Bronchial smooth muscle cell (primary cell): ENCODE measurements around the gene SLC26A3. TPM values are rescaled to one million over a fixed set of nuclear protein-coding genes. Genes with fewer than 3 reads are reported as not detected.

Source experiments
- total RNA-seq: library from RNA; depleted of rRNA; stranded (reverse); fragments of >200 nt; gene quantifications from 2 replicates; pipeline ENCODE4 v1.2.1, GENCODE V29; 2014

SLC26A3 gene
- total RNA-seq, result not detected in 2 replicates

GRCh38 chr7:107803009-107803610 lies at the start of gene SLC26A3:
Gene SLC26A3 (minus strand): TSS chr7:107803223. CDS start chr7:107794509, 8,714 bp downstream.

GRCh38 chr7:107743567-107744344 lies 59.3 kb downstream of the SLC26A3 start, which contains the start of gene CBLL1:
Gene CBLL1 (plus strand): TSS chr7:107744142. CDS start chr7:107744164, 22 bp downstream.

Other genes starting within 250 kb of the SLC26A3 start
- 19.2 and 32.7 TPM in 2 replicates for gene COG5, start 239.3 kb downstream of the SLC26A3 start, total RNA-seq
- 3.7 and 4.9 TPM in 2 replicates for gene DUS4L, start 239.3 kb downstream of the SLC26A3 start, total RNA-seq
- 32.8 and 34.5 TPM in 2 replicates for gene BCAP29, start 223.0 kb downstream of the SLC26A3 start, total RNA-seq
- 0.47 and 0.52 TPM in 2 replicates for gene SLC26A4, start 142.4 kb downstream of the SLC26A3 start, total RNA-seq
- 9.1 and 11.3 TPM in 2 replicates for gene CBLL1, start 59.1 kb downstream of the SLC26A3 start, total RNA-seq
- gene DLD, start 88.0 kb upstream of the SLC26A3 start, total RNA-seq, result 41.6 and 59.7 TPM in 2 replicates
- 684 and 845 TPM in 2 replicates for gene LAMB1, start 199.9 kb upstream of the SLC26A3 start, total RNA-seq